Kidney capillary endothelial cell (primary cell): ENCODE measurements around the gene NAT9.

Source experiments
- DNase-seq: peaks from one replicate; pipeline ENCODE4 v3.0.0-alpha.2; 2018; ENCODE audit warnings: low spot score

NAT9 gene

GRCh38 chr17:74744714-74745547, 31.2 kb downstream of the NAT9 start:
- peak; percentile 55 for DNase-seq

GRCh38 chr17:74744349-74744713, 31.8 kb downstream of the NAT9 start:
- DNase-seq = no peak

GRCh38 chr17:74743755-74744154, 32.4 kb downstream of the NAT9 start:
- DNase-seq = no peak

GRCh38 chr17:74742978-74743545, 33.1 kb downstream of the NAT9 start:
- DNase-seq = no peak

GRCh38 chr17:74742153-74742515, 34.0 kb downstream of the NAT9 start:
- DNase-seq = no peak

GRCh38 chr17:74740641-74741387, 35.3 kb downstream of the NAT9 start:
- no peak for DNase-seq

- DNase-seq = no peak
These were observed 36.0 kb downstream of the NAT9 start for GRCh38 chr17:74740173-74740572.

- DNase-seq = no peak
These were observed 36.8 kb downstream of the NAT9 start for GRCh38 chr17:74739227-74739831.

- DNase-seq = no peak
These were observed 37.8 kb downstream of the NAT9 start for GRCh38 chr17:74738051-74738996.

GRCh38 chr17:74737299-74738050, 38.7 kb downstream of the NAT9 start:
- DNase-seq = no peak

GRCh38 chr17:74736513-74737298, 39.4 kb downstream of the NAT9 start, which contains the start of gene RAB37:
RAB37 (plus strand) TSS chr17:74737256; CDS start chr17:74737273, 17 bp downstream.
- no peak for DNase-seq

GRCh38 chr17:74734256-74734655, 41.9 kb downstream of the NAT9 start:
- DNase-seq = no peak

GRCh38 chr17:74733365-74734122, 42.6 kb downstream of the NAT9 start:
- no peak for DNase-seq

- DNase-seq = no peak
These were observed 43.9 kb downstream of the NAT9 start for GRCh38 chr17:74732042-74732867.

GRCh38 chr17:74731347-74731605, 44.9 kb downstream of the NAT9 start:
- no peak for DNase-seq

- DNase-seq = no peak
These were observed 45.4 kb downstream of the NAT9 start for GRCh38 chr17:74730491-74731346.

- no peak for DNase-seq
These were observed 46.3 kb downstream of the NAT9 start for GRCh38 chr17:74729866-74730265.

- DNase-seq = no peak
These were observed 46.8 kb downstream of the NAT9 start for GRCh38 chr17:74729368-74729767.
